Measurements from ENCODE around the gene OLFM1.
"Not testable (repeated sequence)": the region's sequence is repeated elsewhere in the genome, so short reads cannot be mapped to it uniquely, and the experiment has no call there.

OLFM1 gene

DNA sequence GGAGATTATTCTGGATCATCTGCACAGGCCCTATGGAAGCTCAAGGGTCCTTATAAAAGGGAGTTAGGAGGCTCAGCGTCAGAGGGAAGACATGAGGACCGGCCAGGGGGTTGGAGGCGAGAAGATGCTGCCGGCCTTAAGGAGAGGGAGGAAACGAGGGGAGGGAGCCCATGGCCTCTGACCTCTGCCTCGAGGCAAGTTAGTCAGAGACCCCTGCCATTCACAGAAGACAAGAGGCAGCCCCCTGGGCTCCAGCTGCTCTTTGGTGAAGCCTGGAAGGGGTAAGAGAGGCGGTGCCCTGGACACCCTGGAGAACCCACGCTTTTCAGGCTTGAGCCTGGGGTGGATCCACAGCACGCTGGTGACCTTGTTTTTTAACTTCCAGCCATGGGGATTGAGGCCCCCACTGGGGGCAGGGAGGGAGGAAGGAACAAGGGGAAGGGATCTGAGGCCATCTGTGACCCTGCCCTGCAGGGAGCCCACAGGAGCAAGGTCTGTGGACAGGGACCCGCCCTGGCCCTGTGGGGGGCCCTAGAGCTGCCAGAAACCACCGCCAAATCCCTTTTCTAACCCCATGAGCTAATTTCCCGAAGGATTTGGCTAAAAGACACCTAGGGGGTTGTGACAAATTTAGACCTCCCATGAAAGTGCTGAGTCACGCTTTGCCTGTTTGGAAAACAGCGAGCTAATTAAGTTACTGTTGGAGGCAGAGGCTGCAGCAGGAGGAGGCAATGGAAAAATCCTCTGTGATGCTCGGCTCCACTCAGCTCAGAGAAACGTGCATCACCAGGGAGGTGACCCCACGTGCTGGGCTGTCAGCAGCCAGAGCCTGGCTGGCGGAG is 49.7 kb downstream of the OLFM1 start:
- FAIRE-seq, result no peak

GRCh38 chr9:135138078-135138855 is 50.8 kb downstream of the OLFM1 start:
- FAIRE-seq, result no peak

- FAIRE-seq, result no peak
Observed at GRCh38 chr9:135139366-135139959, 52.0 kb downstream of the OLFM1 start.

DNA sequence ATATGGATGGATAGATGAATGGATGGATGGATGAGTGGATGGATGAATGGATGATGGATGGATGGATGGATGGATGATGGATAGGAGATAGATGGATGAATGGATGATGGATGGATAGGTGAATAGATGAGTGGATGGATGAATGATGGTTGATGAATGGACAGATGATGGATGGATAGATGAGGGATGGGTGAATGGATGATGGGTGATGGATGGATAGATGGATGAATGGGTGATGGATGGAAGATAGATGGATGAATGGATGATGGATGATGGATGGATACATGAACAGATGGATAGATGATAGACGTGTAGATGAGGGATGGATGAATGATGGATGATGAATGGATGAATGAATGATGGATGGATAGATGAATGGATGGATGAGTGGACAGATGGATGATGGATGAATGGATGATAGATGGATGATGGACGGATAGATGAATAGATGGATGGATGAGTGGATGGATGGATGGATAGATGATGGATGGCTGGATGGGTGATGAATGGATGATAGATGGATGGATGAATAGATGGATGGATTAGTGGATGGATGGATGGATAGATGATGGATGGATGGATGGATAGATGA is 53.8 kb downstream of the OLFM1 start:
- no peak for FAIRE-seq

GRCh38 chr9:135144581-135145170 is 57.2 kb downstream of the OLFM1 start:
- FAIRE-seq, result no peak

- no peak for FAIRE-seq
Observed at GRCh38 chr9:135145312-135145711, 57.8 kb downstream of the OLFM1 start.

DNA sequence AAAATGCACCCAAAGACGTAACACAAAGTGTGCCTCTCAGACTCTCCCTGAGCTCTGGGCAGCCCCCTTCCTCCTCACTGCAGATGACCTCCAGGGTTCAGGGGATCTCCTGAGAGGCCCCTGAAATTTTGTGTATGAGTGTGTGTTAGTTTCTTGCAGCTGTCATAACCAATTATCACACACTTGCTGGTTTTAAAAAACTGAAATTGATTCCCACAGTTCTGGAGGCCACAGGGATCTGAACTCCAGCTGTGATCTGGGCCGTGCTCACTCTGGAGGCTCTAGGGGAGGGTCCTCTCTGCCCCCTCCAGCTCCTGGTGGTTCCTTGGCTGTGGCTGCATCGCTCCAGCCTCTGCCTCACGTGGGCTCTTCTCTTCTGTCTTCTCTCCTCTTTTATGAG is 58.8 kb downstream of the OLFM1 start:
- no peak for FAIRE-seq

- FAIRE-seq, result no peak
Observed at GRCh38 chr9:135146766-135147473, 59.5 kb downstream of the OLFM1 start.

DNA sequence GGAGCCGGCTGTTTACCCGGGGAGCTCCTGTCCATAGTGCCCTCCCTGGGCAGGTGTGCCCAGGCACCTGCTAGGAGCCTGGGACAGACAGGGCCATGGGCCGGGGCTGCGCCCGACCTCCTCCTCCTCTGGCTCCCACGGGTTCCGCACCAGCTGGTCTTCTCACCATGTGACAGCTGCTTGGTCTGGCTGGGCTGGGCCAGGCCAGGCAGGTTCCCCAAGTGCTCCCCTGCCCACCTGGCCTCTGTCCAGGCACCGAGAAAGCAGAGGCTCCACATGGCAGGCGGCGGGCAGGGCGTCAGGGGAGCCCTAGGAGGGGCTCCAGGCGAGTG is 60.0 kb downstream of the OLFM1 start:
- no peak for FAIRE-seq

GRCh38 chr9:135147938-135148337 is 60.5 kb downstream of the OLFM1 start:
- FAIRE-seq, result no peak

GRCh38 chr9:135148386-135148785 is 60.9 kb downstream of the OLFM1 start:
- no peak for FAIRE-seq

DNA sequence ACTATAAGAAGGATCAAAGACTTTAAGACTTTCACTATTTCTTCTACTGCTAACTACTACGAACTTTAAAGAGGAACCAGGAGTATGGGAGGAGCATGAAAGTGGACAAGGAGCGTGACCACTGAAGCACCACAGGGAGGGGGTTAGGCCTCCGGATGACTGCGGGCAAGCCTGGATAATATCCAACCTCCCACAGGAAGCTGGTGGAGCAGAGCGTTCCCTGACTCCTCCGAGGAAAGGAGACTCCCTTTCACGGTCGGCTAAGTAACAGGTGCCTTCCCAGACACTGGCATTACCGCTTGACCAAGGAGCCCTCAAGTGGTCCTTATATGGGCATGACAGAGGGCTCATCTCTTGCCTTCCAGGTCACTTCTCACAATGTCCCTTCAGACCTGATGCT is 62.4 kb downstream of the OLFM1 start:
- FAIRE-seq, result not testable (repeated sequence)

DNA sequence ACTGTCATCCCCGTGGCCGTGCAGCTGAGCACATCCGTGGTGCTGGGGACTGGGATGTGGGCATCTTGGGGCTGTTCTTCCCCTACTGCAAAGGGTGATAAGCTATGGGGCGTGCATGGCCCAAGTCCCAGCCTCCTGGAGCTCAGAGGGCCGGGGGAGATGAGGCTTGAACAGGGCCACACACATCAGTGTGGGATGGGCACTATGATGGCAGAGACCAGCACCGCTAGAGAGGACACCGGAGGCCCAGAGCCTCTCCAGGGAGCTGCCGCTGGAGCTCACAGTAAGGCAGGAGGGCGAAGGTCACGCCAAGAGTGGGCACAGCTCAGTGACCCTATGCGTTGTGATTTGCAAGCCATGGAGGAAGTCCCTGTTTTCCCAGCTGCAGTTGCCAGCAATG is 63.5 kb downstream of the OLFM1 start:
- no peak for FAIRE-seq

GRCh38 chr9:135151757-135152613 is 64.5 kb downstream of the OLFM1 start:
- no peak for FAIRE-seq

DNA sequence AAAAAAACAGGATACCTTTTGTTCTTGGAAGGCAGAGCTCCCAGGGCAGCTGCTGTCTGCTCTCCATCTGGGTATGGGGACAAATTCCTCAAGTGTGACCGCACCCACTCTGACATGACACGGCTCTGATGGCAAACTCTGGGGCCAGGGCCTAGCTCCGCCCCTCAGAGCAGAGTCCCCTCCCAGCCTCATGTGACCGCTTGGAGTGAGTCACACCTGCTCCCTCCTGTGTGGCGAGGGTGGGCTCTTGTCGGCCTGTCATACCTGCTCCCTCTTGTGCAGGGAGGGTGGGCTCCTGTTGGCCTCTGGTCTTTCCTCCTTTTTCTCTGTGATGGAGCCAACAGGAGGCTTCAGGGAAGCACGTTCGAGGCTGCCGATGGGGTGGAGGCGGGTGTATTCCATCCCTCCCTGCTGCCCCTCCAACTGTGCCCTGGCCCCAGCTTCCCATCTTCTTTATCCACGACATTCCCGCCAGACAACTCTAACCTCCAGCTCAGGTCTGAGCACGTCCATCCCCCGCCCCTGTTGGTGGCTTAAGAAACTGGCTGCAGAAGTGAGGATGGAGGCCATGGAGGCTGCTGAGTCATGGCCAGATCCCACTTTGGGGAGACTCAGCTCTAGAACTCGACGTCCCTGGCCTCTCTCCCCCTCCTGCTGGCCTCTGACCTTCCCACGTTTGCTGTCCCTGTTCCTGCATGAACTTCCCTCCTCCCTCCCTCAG is 65.3 kb downstream of the OLFM1 start:
- FAIRE-seq, result no peak

DNA sequence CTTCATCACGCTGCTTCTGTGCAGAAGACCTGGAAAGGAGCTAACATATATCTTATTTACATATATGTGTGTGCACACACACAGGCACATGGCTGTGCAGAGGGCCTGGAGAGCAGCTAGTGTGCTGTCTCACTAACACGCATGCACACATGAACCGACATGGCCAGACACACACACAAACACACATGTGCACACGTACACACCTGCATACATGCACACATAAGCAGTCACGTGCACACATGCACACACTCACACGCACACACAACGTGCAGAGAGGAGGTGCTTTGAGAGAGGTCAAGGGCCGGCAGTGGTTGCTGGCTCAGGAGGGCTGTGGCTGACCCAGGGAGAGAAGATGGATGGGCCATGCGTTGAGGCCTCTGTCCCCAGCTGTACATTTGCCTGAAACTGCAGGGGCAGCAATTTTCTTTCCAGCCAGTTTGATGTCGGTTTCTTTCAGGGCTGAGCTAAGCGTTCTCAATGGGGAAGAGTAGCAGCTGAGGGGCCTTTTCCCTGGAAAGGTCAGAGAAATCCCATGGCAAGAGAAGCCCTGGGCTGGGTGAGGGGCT is 66.7 kb downstream of the OLFM1 start:
- no peak for FAIRE-seq

- FAIRE-seq, result no peak
Observed at GRCh38 chr9:135155396-135155795, 67.9 kb downstream of the OLFM1 start.

GRCh38 chr9:135156525-135157510 is 69.3 kb downstream of the OLFM1 start:
- FAIRE-seq, result no peak

Measured in A204.1 (cell line).